ENCODE data around the gene GNG11.

GNG11 gene

GRCh38 chr7:93948873-93949272 lies 27.3 kb downstream of the GNG11 start:
- H3K36me3 Mint-ChIP-seq = no peaks in the 10 kb centered on the region
- no peak overlapping the region for H3K27ac Mint-ChIP-seq
- no peaks in the 10 kb centered on the region for H3K4me1 Mint-ChIP-seq (ENCODE audit: low read depth)
- H3K4me3 Mint-ChIP-seq = no peak overlapping the region
- peaks cover 1% of the 10 kb centered on the region for H3K27me3 Mint-ChIP-seq
- H3K9me3 Mint-ChIP-seq (ENCODE audit: low read depth) = no peaks in the 10 kb centered on the region

GRCh38 chr7:93949423-93949822 lies 27.9 kb downstream of the GNG11 start:
- no peak overlapping the region for H3K4me3 Mint-ChIP-seq

DNA sequence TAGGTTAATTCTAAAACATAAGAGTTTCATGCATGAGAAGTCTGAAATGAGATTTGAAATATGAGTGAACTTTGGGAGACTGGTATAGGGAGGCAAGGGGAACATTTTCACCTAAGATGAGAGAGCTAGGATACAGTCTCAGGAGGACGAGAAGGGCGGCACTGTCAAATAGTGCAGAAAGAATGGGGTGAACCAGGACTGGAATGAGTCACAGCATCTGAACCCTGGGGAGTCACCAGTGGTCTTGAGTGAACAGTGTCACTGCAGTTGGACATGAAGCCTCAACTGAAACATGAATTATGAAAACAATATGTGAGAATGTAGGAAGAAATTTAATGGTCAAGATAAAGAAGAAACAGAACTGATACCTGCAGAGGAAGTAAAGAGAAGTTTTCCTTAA lies 33.8 kb downstream of the GNG11 start:
- H3K4me1 Mint-ChIP-seq (ENCODE audit: low read depth) = no peaks in the 10 kb centered on the region
- H3K9me3 Mint-ChIP-seq (ENCODE audit: low read depth) = no peaks in the 10 kb centered on the region
- H3K36me3 Mint-ChIP-seq = peaks cover 3% of the 10 kb centered on the region
- no peak overlapping the region for H3K27ac Mint-ChIP-seq
- H3K4me3 Mint-ChIP-seq = no peak overlapping the region
- no peaks in the 10 kb centered on the region for H3K27me3 Mint-ChIP-seq

More at GRCh38 chr7:93949423-93949822, 27.9 kb downstream of the GNG11 start:
- Mint-ChIP-seq H3K27ac (no peak overlapping the region), H3K27me3 (peaks cover 1% of the 10 kb centered on the region), H3K9me3 (ENCODE audit: low read depth) (no peaks in the 10 kb centered on the region), H3K4me1 (ENCODE audit: low read depth) (no peaks in the 10 kb centered on the region), H3K36me3 (no peaks in the 10 kb centered on the region)

DNA sequence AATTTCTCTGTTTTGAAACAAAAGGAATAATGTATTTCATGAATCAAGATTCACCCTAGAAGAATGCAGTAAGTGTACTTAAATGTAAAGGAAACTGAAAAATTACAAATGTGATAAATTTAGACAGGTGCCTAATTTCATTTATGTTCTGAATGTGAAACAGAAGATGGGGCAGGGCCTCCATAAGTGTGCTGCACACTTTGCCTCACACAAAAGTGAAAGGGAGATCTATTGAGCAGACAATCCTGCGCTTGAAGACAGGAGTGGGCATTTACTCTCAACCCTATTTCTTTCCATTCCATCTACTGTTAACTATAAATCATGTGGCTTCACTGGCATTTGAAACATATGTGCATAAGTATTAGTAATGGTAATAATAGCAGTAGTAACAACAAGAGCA lies 36.2 kb downstream of the GNG11 start:
- Mint-ChIP-seq H3K27me3 (no peaks in the 10 kb centered on the region), H3K9me3 (ENCODE audit: low read depth) (no peaks in the 10 kb centered on the region), H3K4me3 (no peak overlapping the region), H3K27ac (no peak overlapping the region), H3K4me1 (ENCODE audit: low read depth) (no peaks in the 10 kb centered on the region), H3K36me3 (peaks cover 3% of the 10 kb centered on the region)

- H3K4me1 Mint-ChIP-seq (ENCODE audit: low read depth) = no peaks in the 10 kb centered on the region
- H3K4me3 Mint-ChIP-seq = no peak overlapping the region
- peaks cover 3% of the 10 kb centered on the region for H3K36me3 Mint-ChIP-seq
- no peak overlapping the region for H3K27ac Mint-ChIP-seq
- H3K9me3 Mint-ChIP-seq (ENCODE audit: low read depth) = no peaks in the 10 kb centered on the region
- no peaks in the 10 kb centered on the region for H3K27me3 Mint-ChIP-seq
These were observed 36.7 kb downstream of the GNG11 start for GRCh38 chr7:93958216-93958615.

- Mint-ChIP-seq H3K4me1 (ENCODE audit: low read depth) (no peaks in the 10 kb centered on the region), H3K9me3 (ENCODE audit: low read depth) (no peaks in the 10 kb centered on the region), H3K36me3 (peaks cover 3% of the 10 kb centered on the region), H3K27me3 (no peaks in the 10 kb centered on the region), H3K27ac (no peak overlapping the region), H3K4me3 (no peak overlapping the region)
These were observed 37.1 kb downstream of the GNG11 start for GRCh38 chr7:93958651-93959050.

DNA sequence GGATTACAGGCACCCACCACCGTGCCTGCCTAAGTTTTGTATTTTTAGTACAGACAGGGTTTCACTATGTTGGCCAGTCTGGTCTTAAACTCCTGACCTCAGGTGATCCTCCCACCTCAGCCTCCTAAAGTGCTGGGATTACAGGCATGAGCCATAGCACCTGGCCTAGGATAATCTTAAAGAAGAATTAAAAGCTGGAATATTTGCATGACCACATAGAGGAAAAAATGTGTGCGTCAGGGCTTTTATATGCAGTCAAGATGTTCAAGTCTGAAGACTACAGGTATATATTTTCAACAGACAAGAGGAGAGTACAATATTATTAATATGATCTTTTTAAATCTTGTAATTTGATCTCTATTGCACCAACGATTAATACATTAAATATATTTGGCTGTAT lies 39.5 kb downstream of the GNG11 start:
- H3K9me3 Mint-ChIP-seq (ENCODE audit: low read depth) = no peaks in the 10 kb centered on the region
- H3K4me3 Mint-ChIP-seq = no peak overlapping the region
- peaks cover 8% of the 10 kb centered on the region for H3K36me3 Mint-ChIP-seq
- no peak overlapping the region for H3K27ac Mint-ChIP-seq
- no peaks in the 10 kb centered on the region for H3K27me3 Mint-ChIP-seq
- H3K4me1 Mint-ChIP-seq (ENCODE audit: low read depth) = no peaks in the 10 kb centered on the region

DNA sequence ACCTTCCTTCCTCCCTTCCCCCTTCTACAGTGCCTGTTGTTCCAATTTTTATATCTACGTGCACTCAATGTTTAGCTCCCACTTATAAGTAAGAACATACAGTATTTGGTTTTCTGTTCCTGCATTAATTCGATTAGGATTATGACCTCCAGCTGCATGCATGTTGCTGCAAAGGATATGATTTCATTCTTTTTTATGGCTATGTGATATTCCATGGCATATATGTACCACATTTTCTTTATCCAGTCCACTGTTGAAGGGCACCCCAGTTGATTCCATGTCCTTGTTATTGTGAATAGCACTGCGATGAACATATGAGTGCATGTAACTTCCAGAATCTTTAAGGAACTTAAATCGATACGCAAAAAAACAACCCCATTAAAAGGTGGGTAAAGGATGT lies 42.7 kb downstream of the GNG11 start:
- H3K27ac Mint-ChIP-seq = no peak overlapping the region
- no peak overlapping the region for H3K4me3 Mint-ChIP-seq

DNA sequence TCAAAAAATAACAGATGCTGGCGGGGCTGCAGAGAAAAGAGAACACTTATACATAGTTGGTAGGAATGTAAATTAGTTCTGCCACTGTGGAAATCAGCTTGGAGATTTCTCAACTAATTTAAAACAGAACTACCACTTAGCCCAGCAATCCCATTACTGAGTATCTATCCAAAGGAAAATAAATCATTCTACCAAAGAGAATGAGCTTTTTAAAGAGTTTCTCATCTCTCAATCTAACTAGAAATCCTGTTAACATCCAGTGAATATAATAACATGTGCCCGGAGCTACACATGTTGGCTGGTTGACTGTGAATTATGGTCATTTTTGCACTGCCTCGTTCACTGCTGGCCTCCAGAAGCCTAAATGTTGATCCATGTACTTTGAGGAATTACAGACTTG lies 43.3 kb downstream of the GNG11 start:
- Mint-ChIP-seq H3K4me1 (ENCODE audit: low read depth) (no peaks in the 10 kb centered on the region), H3K9me3 (ENCODE audit: low read depth) (no peaks in the 10 kb centered on the region), H3K27me3 (no peaks in the 10 kb centered on the region), H3K36me3 (peaks cover 8% of the 10 kb centered on the region), H3K4me3 (no peak overlapping the region), H3K27ac (no peak overlapping the region)

More for the DNA sequence above, 42.7 kb downstream of the GNG11 start:
- peaks cover 12% of the 10 kb centered on the region for H3K36me3 Mint-ChIP-seq
- H3K9me3 Mint-ChIP-seq (ENCODE audit: low read depth) = no peaks in the 10 kb centered on the region
- H3K27me3 Mint-ChIP-seq = no peaks in the 10 kb centered on the region
- H3K4me1 Mint-ChIP-seq (ENCODE audit: low read depth) = no peaks in the 10 kb centered on the region

- no peak overlapping the region for H3K4me3 Mint-ChIP-seq
- H3K4me1 Mint-ChIP-seq (ENCODE audit: low read depth) = no peaks in the 10 kb centered on the region
- peaks cover 16% of the 10 kb centered on the region for H3K36me3 Mint-ChIP-seq
- H3K27me3 Mint-ChIP-seq = no peaks in the 10 kb centered on the region
- H3K27ac Mint-ChIP-seq = no peak overlapping the region
- no peaks in the 10 kb centered on the region for H3K9me3 Mint-ChIP-seq (ENCODE audit: low read depth)
These were observed 47.5 kb downstream of the GNG11 start for GRCh38 chr7:93968911-93969620.

DNA sequence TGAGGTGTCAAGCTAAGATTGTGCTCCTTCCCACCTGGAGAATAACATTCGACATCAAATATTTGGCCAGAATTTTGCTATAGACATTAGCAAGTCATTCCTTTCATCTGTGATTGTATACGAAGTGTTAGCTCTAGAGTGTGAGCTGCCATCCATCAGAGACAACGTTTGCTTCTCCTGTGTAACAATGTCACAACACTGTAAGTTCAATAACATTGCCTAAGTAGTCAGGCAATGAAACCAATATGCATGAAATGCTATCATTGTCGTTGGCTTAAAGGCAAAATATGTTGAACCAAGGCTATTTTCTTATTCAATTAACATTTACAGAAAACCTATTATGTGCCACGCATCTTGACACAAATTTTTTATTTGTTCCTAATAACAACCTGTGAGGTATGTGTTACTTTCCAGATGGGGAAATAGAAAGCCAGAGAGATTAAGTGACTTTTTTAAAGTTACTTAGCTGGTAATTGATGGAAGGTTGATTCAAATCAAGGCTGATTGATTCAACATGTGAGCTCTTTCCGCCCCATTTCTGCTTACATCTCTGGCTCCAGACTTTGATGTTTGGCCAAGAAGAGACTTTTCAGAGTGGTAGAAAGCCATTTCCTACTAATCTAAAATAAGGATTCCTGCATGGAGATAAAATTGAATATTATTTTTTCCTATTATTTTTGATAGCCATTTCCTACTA lies 50.6 kb downstream of the GNG11 start:
- H3K36me3 Mint-ChIP-seq = peaks cover 17% of the 10 kb centered on the region
- H3K4me3 Mint-ChIP-seq = no peak overlapping the region
- no peak overlapping the region for H3K27ac Mint-ChIP-seq
- no peaks in the 10 kb centered on the region for H3K4me1 Mint-ChIP-seq (ENCODE audit: low read depth)
- H3K27me3 Mint-ChIP-seq = no peaks in the 10 kb centered on the region
- H3K9me3 Mint-ChIP-seq (ENCODE audit: low read depth) = no peaks in the 10 kb centered on the region

- Mint-ChIP-seq H3K4me3 (no peak overlapping the region), H3K36me3 (peaks cover 13% of the 10 kb centered on the region), H3K4me1 (ENCODE audit: low read depth) (no peaks in the 10 kb centered on the region), H3K27me3 (no peaks in the 10 kb centered on the region), H3K9me3 (ENCODE audit: low read depth) (no peaks in the 10 kb centered on the region), H3K27ac (no peak overlapping the region)
These were observed 51.6 kb downstream of the GNG11 start for GRCh38 chr7:93973134-93973533.

DNA sequence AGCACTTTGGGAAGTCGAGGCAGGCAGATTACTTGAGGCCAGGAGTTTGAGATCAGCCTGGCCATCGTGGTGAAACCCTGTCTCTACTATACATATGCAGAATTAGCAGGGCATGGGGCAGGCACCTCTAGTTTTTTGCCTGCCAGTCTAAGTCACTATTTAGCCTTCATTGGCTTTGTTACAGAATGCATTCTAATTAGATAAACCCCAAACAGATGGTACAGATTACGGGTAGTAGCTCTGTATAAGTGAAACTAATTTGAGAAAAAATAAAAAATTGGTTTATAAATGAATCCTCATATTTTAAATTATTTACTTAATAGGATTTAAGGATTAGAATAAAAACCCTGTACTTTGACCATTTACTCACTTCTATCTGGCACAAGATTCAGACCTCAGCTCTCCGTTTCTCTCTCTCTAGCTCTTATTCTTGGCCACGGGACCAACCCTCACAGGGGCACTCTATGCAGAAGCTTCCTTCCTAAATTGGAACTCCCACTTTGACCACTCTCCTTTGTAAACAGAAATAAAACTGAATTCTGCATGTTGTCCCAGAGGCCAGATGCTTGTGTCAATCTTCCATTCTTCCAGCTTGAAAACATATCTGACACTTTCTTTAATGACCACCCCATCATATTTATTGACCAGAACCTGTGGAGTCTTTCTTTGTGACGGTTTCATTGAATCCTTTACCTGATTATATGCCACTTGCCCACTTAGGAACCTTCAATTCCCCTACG lies 55.8 kb downstream of the GNG11 start:
- Mint-ChIP-seq H3K27ac (no peak overlapping the region), H3K36me3 (peaks cover 14% of the 10 kb centered on the region), H3K27me3 (no peaks in the 10 kb centered on the region), H3K9me3 (ENCODE audit: low read depth) (no peaks in the 10 kb centered on the region), H3K4me3 (no peak overlapping the region), H3K4me1 (ENCODE audit: low read depth) (no peaks in the 10 kb centered on the region)
